ENCODE data around the gene ZC3H15. TPM values are rescaled to one million over a fixed set of nuclear protein-coding genes. Genes with fewer than 3 reads are reported as not detected.

Gene ZC3H15
- total RNA-seq, 1 donor from 2014 or later, result 42.9 TPM

DNA sequence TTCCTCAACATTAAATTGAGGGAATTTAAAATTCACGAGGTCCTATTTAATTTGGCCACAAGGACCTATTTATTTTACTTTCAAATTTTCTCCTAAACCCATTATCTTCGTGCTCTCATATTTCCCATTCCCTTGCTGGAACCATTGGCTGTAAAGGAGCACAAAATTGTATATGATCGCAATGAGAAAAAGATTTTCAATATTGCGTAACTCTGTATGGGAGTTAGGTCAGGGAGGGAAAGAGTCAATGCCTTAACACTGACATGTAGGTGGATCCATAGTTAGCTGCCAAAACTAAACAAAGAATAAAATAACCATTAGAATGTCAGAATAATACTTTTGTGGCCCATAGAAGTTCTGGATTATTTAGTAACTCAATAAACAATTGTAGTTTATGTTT lies 40.6 kb upstream of the ZC3H15 start:
- TF ChIP-seq, protein P1, sequence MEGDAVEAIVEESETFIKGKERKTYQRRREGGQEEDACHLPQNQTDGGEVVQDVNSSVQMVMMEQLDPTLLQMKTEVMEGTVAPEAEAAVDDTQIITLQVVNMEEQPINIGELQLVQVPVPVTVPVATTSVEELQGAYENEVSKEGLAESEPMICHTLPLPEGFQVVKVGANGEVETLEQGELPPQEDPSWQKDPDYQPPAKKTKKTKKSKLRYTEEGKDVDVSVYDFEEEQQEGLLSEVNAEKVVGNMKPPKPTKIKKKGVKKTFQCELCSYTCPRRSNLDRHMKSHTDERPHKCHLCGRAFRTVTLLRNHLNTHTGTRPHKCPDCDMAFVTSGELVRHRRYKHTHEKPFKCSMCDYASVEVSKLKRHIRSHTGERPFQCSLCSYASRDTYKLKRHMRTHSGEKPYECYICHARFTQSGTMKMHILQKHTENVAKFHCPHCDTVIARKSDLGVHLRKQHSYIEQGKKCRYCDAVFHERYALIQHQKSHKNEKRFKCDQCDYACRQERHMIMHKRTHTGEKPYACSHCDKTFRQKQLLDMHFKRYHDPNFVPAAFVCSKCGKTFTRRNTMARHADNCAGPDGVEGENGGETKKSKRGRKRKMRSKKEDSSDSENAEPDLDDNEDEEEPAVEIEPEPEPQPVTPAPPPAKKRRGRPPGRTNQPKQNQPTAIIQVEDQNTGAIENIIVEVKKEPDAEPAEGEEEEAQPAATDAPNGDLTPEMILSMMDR (IDR thresholded peaks at IDR 0.05), result no peak

DNA sequence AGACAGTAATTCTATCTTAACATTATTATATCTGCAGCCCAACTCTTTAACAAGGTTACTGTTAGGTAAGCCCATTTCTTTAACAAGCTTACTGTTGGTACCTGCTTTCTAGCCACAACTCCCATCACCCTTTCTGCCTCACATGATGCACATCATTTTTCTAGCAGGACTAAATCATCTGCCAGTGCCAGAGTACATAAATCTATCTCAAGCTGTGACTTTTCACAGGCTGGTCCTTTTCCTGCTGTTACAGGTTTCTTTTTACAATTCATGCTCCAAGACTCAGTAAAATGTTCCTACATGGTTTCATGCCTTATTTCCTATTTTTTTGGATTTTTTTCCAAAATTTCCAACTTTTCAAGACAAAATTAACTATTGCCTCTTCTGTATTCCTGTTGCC lies 30.4 kb upstream of the ZC3H15 start:
- intact Hi-C loops (cut with DNase I), result no loop called here
- Histone ChIP-seq H3K9me3 (no peaks in the 10 kb centered on the region), H3K36me3 (no peaks in the 10 kb centered on the region), H3K27ac (no peak overlapping the region), H3K4me1 (no peaks in the 10 kb centered on the region), H3K27me3 (no peaks in the 10 kb centered on the region), H3K4me3 (no peak overlapping the region)
- DNase-seq (no peak), ATAC-seq (no peak)
- TF ChIP-seq, protein P1 (IDR thresholded peaks at IDR 0.05), result no peak

More for the DNA sequence above, 40.6 kb upstream of the ZC3H15 start:
- Histone ChIP-seq H3K4me1 (no peaks in the 10 kb centered on the region), H3K36me3 (no peaks in the 10 kb centered on the region), H3K9me3 (no peaks in the 10 kb centered on the region), H3K27ac (no peak overlapping the region), H3K4me3 (no peak overlapping the region), H3K27me3 (no peaks in the 10 kb centered on the region)
- DNase-seq (no peak), ATAC-seq (no peak)
- intact Hi-C loops (cut with DNase I), result no loop called here

DNA sequence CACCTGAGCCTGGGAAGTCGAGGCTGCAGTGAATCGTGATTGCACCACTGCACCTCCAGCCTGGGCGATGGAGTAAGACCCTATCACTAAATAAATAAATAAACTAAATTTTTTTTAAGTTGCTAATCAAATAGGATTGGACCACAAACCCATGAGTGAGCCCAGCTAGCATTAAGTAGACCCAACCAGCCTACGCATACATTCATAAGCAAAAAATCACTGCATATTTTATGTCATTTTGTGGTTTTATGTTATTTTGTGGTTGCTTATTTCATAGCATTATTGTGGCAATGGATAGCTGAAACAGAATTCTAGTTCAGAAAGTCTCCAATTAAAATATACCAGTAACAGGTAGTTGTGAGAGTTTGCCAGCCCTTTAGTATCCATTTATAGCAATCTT lies 29.1 kb upstream of the ZC3H15 start:
- TF ChIP-seq, protein P1 (IDR thresholded peaks at IDR 0.05), result no peak
- no peak for DNase-seq

DNA sequence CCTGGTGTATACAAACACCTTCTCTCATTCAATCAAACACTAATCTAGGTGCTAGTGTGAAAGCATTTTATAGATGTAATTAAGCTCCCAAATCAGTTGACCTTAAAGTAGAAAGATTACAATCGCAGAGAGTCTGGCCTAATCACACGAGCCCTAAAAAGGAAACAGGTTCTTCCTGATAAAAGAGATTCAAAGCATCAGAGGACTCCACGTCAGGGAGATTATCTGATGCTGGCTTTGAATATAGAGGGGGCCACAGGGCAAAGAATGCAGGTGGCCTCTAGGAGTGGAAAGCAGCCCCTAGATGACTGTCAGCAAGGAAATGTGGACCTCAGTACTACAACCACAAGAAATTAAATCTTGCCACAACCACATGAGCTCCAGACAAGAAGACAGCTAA lies 28.2 kb upstream of the ZC3H15 start:
- Histone ChIP-seq H3K4me1 (no peaks in the 10 kb centered on the region), H3K27ac (no peak overlapping the region), H3K27me3 (no peaks in the 10 kb centered on the region), H3K9me3 (no peaks in the 10 kb centered on the region), H3K4me3 (no peak overlapping the region), H3K36me3 (no peaks in the 10 kb centered on the region)
- TF ChIP-seq, protein P1 (IDR thresholded peaks at IDR 0.05), result no peak
- no peak for DNase-seq
- intact Hi-C loops (cut with DNase I), result no loop called here
- no peak for ATAC-seq

More for the DNA sequence above, 29.1 kb upstream of the ZC3H15 start:
- Histone ChIP-seq H3K27ac (no peak overlapping the region), H3K36me3 (no peaks in the 10 kb centered on the region), H3K9me3 (no peaks in the 10 kb centered on the region), H3K4me3 (no peak overlapping the region), H3K27me3 (no peaks in the 10 kb centered on the region), H3K4me1 (no peaks in the 10 kb centered on the region)
- intact Hi-C loops (cut with DNase I), result no loop called here
- ATAC-seq, result no peak

DNA sequence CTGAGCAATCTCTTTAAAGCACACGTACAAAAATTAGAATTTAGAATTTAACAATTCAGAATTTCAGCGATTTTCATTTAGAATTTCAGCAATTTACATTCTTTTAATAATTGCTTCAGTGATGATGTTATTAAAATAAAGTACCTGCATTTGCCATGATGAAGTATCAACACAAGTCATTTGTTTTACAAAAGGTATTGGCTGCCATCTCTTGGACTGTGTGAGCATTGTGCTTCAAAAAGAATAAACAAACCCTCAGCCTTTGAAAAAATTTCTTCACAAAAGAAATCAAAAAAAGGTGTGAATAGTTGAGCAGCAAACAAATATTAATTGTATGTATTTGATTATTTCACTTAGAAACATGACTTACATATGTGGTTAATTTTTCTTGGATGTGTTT lies 27.1 kb upstream of the ZC3H15 start:
- intact Hi-C loops (cut with DNase I), result no loop called here
- no peaks in the 10 kb centered on the region for H3K36me3 ChIP-seq
- H3K27me3 ChIP-seq, result no peaks in the 10 kb centered on the region
- H3K4me3 ChIP-seq, result no peak overlapping the region
- no peak for DNase-seq
- no peaks in the 10 kb centered on the region for H3K9me3 ChIP-seq
- TF ChIP-seq, protein P1 (IDR thresholded peaks at IDR 0.05), result peak; percentile 21
- no peak overlapping the region for H3K27ac ChIP-seq
- no peaks in the 10 kb centered on the region for H3K4me1 ChIP-seq
- ATAC-seq, result no peak

DNA sequence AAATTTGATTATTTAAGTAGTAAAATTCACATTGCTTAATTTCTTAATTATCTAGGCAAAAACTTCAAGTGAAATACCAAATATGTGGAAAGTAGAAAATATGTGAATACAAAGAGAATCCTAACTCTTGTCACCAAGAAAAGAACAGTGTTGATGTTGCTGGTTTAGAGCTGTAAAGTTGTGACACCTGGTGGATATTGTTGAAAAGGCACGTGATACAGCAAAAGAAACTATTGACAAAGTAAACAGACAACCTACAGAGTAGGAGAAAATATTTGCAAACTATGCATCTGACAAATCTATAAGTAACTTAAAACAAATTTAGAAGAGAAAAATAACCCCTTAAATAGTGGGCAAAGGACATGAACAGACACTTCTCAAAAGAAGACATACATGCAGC lies 25.6 kb upstream of the ZC3H15 start:
- Histone ChIP-seq H3K27me3 (no peaks in the 10 kb centered on the region), H3K36me3 (no peaks in the 10 kb centered on the region), H3K4me1 (no peaks in the 10 kb centered on the region), H3K4me3 (no peak overlapping the region), H3K27ac (no peak overlapping the region), H3K9me3 (no peaks in the 10 kb centered on the region)
- intact Hi-C loops (cut with DNase I), result no loop called here
- ATAC-seq (no peak), DNase-seq (no peak)
- TF ChIP-seq, protein P1 (IDR thresholded peaks at IDR 0.05), result peak; percentile 28

All from upper lobe of right lung (tissue), 1 donor.